ENCODE data around the gene CA4. TPM values are rescaled to one million over a fixed set of nuclear protein-coding genes. Genes with fewer than 3 reads are reported as not detected.

CA4 gene
- polyA plus RNA-seq, 1 donor from 2014 or later, result not detected

DNA sequence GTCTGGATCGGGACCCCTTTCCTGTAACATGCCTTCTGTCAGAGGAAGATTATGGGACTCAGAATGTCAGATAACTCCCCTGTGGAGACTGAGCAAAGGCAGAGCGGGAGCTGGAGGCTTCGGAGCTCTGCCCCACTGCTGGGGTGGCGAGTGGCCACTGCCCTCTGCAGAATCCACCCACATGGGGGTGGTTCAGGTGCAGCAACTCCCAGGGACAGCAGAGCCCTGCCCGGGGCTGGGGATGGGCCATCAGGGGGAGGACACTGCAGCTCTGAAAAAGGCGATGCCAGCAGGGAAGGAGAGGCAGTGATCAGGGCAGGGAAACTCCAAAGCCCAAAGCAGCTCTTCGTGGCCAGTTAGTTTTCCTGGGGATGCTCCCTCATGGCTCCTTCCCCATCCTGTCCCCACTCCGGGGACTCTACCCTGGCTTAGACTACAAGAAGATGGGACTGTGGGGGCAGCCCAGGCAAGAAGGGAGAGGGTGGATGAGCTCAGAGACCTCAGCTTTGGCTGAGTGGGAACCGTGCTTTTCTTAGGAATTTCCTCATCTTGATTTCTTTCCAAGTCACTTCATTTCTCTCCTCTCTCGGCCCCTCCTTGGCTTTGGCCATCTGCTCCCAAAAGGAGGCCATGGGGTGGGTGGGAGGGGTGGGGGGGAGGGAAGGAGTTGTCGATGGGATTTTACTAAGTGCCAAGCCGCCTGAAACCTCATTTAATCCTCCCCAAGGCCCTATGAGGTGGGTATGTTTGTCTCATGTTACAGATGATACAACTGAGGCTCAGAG lies 4.0 kb downstream of the CA4 start:
- TF ChIP-seq RAD21 (conservative IDR thresholded peaks at IDR 0.05) (no peak), POLR2AphosphoS5 (IDR thresholded peaks at IDR 0.05) (no peak), MXI1 (conservative IDR thresholded peaks at IDR 0.05; ENCODE audit: poor library complexity, severe bottlenecking) (no peak), SMC3 (conservative IDR thresholded peaks at IDR 0.05; ENCODE audit: poor library complexity) (no peak), TAF1 (IDR thresholded peaks at IDR 0.05; ENCODE audit: low read depth) (no peak), EZH2 (IDR thresholded peaks at IDR 0.05; ENCODE audit: borderline replicate concordance, insufficient read depth, low read length, poor library complexity, severe bottlenecking) (no peak), EP300 (conservative IDR thresholded peaks at IDR 0.05; ENCODE audit: poor library complexity, severe bottlenecking) (no peak)
- TF ChIP-seq, protein P1, sequence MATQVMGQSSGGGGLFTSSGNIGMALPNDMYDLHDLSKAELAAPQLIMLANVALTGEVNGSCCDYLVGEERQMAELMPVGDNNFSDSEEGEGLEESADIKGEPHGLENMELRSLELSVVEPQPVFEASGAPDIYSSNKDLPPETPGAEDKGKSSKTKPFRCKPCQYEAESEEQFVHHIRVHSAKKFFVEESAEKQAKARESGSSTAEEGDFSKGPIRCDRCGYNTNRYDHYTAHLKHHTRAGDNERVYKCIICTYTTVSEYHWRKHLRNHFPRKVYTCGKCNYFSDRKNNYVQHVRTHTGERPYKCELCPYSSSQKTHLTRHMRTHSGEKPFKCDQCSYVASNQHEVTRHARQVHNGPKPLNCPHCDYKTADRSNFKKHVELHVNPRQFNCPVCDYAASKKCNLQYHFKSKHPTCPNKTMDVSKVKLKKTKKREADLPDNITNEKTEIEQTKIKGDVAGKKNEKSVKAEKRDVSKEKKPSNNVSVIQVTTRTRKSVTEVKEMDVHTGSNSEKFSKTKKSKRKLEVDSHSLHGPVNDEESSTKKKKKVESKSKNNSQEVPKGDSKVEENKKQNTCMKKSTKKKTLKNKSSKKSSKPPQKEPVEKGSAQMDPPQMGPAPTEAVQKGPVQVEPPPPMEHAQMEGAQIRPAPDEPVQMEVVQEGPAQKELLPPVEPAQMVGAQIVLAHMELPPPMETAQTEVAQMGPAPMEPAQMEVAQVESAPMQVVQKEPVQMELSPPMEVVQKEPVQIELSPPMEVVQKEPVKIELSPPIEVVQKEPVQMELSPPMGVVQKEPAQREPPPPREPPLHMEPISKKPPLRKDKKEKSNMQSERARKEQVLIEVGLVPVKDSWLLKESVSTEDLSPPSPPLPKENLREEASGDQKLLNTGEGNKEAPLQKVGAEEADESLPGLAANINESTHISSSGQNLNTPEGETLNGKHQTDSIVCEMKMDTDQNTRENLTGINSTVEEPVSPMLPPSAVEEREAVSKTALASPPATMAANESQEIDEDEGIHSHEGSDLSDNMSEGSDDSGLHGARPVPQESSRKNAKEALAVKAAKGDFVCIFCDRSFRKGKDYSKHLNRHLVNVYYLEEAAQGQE (IDR thresholded peaks at IDR 0.05; ENCODE audit: borderline replicate concordance), result no peak
- TF ChIP-seq, protein P2, sequence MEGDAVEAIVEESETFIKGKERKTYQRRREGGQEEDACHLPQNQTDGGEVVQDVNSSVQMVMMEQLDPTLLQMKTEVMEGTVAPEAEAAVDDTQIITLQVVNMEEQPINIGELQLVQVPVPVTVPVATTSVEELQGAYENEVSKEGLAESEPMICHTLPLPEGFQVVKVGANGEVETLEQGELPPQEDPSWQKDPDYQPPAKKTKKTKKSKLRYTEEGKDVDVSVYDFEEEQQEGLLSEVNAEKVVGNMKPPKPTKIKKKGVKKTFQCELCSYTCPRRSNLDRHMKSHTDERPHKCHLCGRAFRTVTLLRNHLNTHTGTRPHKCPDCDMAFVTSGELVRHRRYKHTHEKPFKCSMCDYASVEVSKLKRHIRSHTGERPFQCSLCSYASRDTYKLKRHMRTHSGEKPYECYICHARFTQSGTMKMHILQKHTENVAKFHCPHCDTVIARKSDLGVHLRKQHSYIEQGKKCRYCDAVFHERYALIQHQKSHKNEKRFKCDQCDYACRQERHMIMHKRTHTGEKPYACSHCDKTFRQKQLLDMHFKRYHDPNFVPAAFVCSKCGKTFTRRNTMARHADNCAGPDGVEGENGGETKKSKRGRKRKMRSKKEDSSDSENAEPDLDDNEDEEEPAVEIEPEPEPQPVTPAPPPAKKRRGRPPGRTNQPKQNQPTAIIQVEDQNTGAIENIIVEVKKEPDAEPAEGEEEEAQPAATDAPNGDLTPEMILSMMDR (IDR thresholded peaks at IDR 0.05; ENCODE audit: poor library complexity, severe bottlenecking), result no peak
- Histone ChIP-seq H3K9me2 (ENCODE audit: insufficient read depth, low read length) (no peaks in the 10 kb centered on the region), H4K20me1 (ENCODE audit: insufficient read depth) (no peaks in the 10 kb centered on the region), H3K79me2 (replicated peaks; ENCODE audit: insufficient read depth, low read length) (no peaks in the 10 kb centered on the region), H3K27ac (ENCODE audit: low read length) (no peak overlapping the region), H3F3A (ENCODE audit: insufficient read depth, low read length, poor library complexity, severe bottlenecking) (no peaks in the 10 kb centered on the region), H3K36me3 (ENCODE audit: insufficient read depth, low read length) (no peaks in the 10 kb centered on the region), H3K9ac (ENCODE audit: low read length) (no peak overlapping the region), H3K4me2 (ENCODE audit: low read length) (no peak overlapping the region), H3K27me3 (ENCODE audit: insufficient read depth, low read depth, low read length) (peaks cover 31% of the 10 kb centered on the region), H2AFZ (ENCODE audit: low read depth, low read length) (no peak overlapping the region), H3K9me3 (ENCODE audit: low read length) (no peaks in the 10 kb centered on the region), H3K4me3 (ENCODE audit: low read length) (no peak overlapping the region)

DNA sequence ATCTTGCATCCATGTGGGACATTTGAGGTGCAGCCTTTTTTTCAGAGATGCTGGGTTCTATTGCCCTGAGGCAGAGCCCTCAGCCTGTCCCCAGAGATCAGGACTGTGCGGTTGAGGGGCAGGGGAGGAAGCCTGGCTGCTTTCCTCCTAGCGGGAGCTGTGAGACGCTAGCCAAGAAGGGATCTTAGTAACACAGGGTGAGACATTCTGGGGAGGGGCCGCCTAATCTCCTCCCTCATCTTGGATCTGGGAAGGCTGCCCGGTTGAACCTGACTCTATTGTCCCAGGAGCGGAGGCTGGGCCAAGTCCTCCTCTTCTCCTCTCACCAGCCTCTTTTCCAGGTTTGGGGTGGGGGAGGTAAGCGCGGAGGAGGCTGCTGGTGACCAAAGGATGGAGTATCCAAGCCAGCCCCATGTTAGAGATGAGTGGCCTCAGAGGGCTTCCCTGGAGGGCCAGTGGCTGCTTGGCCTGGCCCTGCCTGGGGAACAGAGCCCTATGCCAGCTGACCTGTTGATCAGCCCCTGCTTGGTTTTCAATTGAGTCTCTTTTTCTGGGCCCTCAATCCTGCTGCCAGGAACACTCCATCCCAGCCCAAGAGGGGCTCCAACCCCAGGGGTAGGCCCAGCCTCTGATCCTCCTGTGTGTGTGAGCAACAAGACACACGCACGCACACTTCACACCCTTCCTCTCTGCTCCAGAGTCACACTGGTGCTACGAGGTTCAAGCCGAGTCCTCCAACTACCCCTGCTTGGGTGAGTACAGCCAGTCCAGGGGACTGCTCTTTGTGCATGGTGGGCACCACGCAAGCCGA lies 5.0 kb downstream of the CA4 start:
- Histone ChIP-seq H3K9me2 (ENCODE audit: insufficient read depth, low read length) (no peaks in the 10 kb centered on the region), H3K27ac (ENCODE audit: low read length) (no peak overlapping the region), H2AFZ (ENCODE audit: low read depth, low read length) (no peak overlapping the region), H3K79me2 (replicated peaks; ENCODE audit: insufficient read depth, low read length) (no peaks in the 10 kb centered on the region), H3K36me3 (ENCODE audit: insufficient read depth, low read length) (no peaks in the 10 kb centered on the region), H3K9me3 (ENCODE audit: low read length) (no peaks in the 10 kb centered on the region), H4K20me1 (ENCODE audit: insufficient read depth) (no peaks in the 10 kb centered on the region), H3K9ac (ENCODE audit: low read length) (no peak overlapping the region), H3K27me3 (ENCODE audit: insufficient read depth, low read depth, low read length) (peaks cover 21% of the 10 kb centered on the region), H3K4me2 (ENCODE audit: low read length) (no peak overlapping the region), H3K4me3 (ENCODE audit: low read length) (no peak overlapping the region), H3F3A (ENCODE audit: insufficient read depth, low read length, poor library complexity, severe bottlenecking) (no peaks in the 10 kb centered on the region)
- TF ChIP-seq, protein P1 (IDR thresholded peaks at IDR 0.05; ENCODE audit: borderline replicate concordance), result no peak
- no peak for TF ChIP-seq MXI1 (conservative IDR thresholded peaks at IDR 0.05; ENCODE audit: poor library complexity, severe bottlenecking)
- TF ChIP-seq SMC3 (conservative IDR thresholded peaks at IDR 0.05; ENCODE audit: poor library complexity), result no peak
- no peak for TF ChIP-seq TAF1 (IDR thresholded peaks at IDR 0.05; ENCODE audit: low read depth)
- TF ChIP-seq, protein P2 (IDR thresholded peaks at IDR 0.05; ENCODE audit: poor library complexity, severe bottlenecking), result no peak
- no peak for TF ChIP-seq RAD21 (conservative IDR thresholded peaks at IDR 0.05)
- no peak for TF ChIP-seq POLR2AphosphoS5 (IDR thresholded peaks at IDR 0.05)
- no peak for TF ChIP-seq EP300 (conservative IDR thresholded peaks at IDR 0.05; ENCODE audit: poor library complexity, severe bottlenecking)
- TF ChIP-seq EZH2 (IDR thresholded peaks at IDR 0.05; ENCODE audit: borderline replicate concordance, insufficient read depth, low read length, poor library complexity, severe bottlenecking), result no peak
